HFFc6 (cell line): ENCODE data around the gene ARFGAP1. TPM values are rescaled to one million over a fixed set of nuclear protein-coding genes. Genes with fewer than 3 reads are reported as not detected.

ENCODE experiments used
- DNase-seq: peaks from one replicate; pipeline ENCODE4 v3.0.0-alpha.2; 2018
- H3K27ac Mint-ChIP-seq: 2 replicates; pipeline ENCODE4 v1.8.0; 2020; ENCODE audit warnings: mild to moderate bottlenecking, mixed read lengths
- H3K27me3 Mint-ChIP-seq: 2 replicates; pipeline ENCODE4 v1.8.0; 2021; ENCODE audit warnings: mild to moderate bottlenecking, moderate library complexity, mixed read lengths; ENCODE audit not compliant: insufficient read depth
- H3K36me3 Mint-ChIP-seq: 2 replicates; pipeline ENCODE4 v1.8.0; 2021; ENCODE audit warnings: low read depth, mixed read lengths
- H3K4me1 Mint-ChIP-seq: 2 replicates; pipeline ENCODE4 v1.8.0; 2020; ENCODE audit warnings: low read depth, mixed read lengths
- H3K4me3 Mint-ChIP-seq: 2 replicates; pipeline ENCODE4 v1.8.0; 2020; ENCODE audit warnings: mild to moderate bottlenecking, moderate library complexity, mixed read lengths
- H3K9me3 Mint-ChIP-seq: 2 replicates; pipeline ENCODE4 v1.8.0; 2020; ENCODE audit warnings: mild to moderate bottlenecking, mixed read lengths
- total RNA-seq, 6 experiments: library from RNA; stranded (reverse); fragmentation: NEBNext Ultra II Directional; extraction: Animal tissue kit (Norgen Biotek cat#: 25700); gene quantifications; 2 replicates in 1 of 6; 3 replicates in 5 of 6; pipeline ENCODE4 v1.2.3, GENCODE V29; 2021
- TF ChIP-seq, protein P1 (sequence below): fragments of 200-600 bp; sonication (generic); IDR thresholded peaks from 2 replicates; pipeline ENCODE4 v1.5.0; 2021; ENCODE audit warnings: antibody characterized with exemption, mild to moderate bottlenecking

Gene ARFGAP1
- total RNA-seq, 6 experiments from 2014 or later, result 106 to 123 (median 112) TPM

DNA sequence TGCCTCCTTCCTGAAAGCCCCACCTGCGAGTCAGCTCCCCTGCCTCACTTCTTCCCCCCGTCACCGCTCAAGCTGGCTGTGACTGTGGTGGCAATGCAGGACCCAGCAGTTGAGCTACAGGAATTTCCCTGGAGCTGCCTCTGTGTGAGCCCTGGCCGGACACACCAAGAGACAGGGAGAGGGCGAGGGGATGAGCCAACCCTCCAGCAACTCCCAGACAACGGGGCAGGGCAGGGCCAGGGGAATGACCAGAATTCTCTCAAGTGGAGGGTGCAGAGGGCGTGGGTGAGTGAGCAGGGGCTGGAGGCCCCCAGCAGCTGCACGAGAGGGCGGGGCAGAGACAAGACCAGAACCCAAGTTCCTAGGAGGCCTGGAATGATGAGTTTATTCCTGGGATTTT, 4.9 kb upstream of the ARFGAP1 start:
- no peak for DNase-seq
- H3K4me3 Mint-ChIP-seq, result no peak overlapping the region
- peaks cover 21% of the 10 kb centered on the region for H3K27me3 Mint-ChIP-seq
- TF ChIP-seq, protein P1, sequence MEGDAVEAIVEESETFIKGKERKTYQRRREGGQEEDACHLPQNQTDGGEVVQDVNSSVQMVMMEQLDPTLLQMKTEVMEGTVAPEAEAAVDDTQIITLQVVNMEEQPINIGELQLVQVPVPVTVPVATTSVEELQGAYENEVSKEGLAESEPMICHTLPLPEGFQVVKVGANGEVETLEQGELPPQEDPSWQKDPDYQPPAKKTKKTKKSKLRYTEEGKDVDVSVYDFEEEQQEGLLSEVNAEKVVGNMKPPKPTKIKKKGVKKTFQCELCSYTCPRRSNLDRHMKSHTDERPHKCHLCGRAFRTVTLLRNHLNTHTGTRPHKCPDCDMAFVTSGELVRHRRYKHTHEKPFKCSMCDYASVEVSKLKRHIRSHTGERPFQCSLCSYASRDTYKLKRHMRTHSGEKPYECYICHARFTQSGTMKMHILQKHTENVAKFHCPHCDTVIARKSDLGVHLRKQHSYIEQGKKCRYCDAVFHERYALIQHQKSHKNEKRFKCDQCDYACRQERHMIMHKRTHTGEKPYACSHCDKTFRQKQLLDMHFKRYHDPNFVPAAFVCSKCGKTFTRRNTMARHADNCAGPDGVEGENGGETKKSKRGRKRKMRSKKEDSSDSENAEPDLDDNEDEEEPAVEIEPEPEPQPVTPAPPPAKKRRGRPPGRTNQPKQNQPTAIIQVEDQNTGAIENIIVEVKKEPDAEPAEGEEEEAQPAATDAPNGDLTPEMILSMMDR, result no peak
- no peak overlapping the region for H3K27ac Mint-ChIP-seq
- H3K36me3 Mint-ChIP-seq, result peaks cover 4% of the 10 kb centered on the region
- H3K9me3 Mint-ChIP-seq, result no peaks in the 10 kb centered on the region
- H3K4me1 Mint-ChIP-seq, result peaks cover 19% of the 10 kb centered on the region

DNA sequence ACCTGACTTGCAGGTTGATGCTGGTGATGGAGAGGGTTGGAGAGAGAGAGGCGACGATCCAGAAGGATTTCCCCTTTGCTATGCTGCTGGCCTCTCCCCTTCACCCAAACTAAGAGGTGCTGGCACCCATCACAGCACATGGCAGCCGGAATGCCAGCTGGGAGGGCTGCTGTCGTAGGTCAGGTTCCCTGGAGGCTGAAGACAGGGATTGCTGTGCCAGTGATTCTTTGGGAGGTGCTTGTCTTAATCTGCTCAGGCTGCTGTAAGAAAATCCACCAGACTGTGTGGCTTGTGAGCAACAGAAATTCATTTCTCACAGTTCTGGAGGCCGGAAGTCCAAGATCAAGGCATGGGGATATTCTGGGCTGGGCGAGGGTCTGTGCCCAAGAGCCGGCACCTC, 4.4 kb upstream of the ARFGAP1 start:
- Mint-ChIP-seq H3K4me3 (no peak overlapping the region), H3K9me3 (no peaks in the 10 kb centered on the region), H3K27ac (no peak overlapping the region), H3K36me3 (peaks cover 5% of the 10 kb centered on the region), H3K27me3 (peaks cover 19% of the 10 kb centered on the region), H3K4me1 (peaks cover 19% of the 10 kb centered on the region)
- no peak for DNase-seq
- TF ChIP-seq, protein P1, result no peak

DNA sequence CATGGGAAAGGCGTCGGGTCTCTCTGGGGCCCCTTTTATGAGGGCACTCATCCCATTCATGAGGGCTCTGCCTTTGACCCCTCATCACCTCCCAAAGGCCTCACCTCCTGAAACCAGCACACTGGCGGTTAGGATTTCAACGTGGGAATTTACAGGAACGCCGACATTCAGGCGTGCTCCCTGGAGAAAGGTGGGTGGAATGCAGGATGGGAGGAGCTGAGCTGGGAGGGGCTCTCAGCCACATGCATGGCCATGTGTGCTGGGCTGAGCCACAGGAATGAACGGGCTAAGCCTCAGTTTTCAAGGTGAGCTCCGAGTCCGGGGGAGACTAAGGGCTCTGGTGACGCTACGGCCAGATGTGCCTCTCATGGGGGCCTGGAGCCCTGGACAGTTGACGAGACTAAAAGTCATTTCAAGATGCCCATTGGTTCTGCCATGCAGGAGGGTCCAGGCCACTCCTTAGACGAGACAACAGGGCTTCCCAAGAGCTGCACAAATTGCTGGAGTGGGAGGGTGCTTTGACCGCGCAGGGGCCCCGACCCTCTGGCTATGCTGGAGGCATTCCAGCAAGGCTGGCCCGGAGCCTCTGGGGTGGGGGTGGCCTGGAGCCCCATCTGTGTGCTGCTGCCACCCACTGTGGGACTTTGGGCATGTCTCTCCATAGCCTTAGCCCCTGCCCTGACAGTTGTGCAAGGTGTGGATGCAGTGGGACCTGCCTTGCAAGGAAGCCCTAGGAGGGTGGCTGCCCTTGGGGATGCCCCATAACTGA, 3.8 kb upstream of the ARFGAP1 start:
- no peak overlapping the region for H3K27ac Mint-ChIP-seq
- H3K4me1 Mint-ChIP-seq, result peaks cover 22% of the 10 kb centered on the region
- H3K36me3 Mint-ChIP-seq, result peaks cover 11% of the 10 kb centered on the region
- no peak for DNase-seq
- H3K27me3 Mint-ChIP-seq, result peaks cover 17% of the 10 kb centered on the region
- H3K9me3 Mint-ChIP-seq, result no peaks in the 10 kb centered on the region
- TF ChIP-seq, protein P1, result no peak
- no peak overlapping the region for H3K4me3 Mint-ChIP-seq

GRCh38 chr20:63269724-63270123, 2.9 kb upstream of the ARFGAP1 start:
- TF ChIP-seq, protein P1, result no peak
- peaks cover 8% of the 10 kb centered on the region for H3K27me3 Mint-ChIP-seq
- no peak overlapping the region for H3K27ac Mint-ChIP-seq
- H3K4me3 Mint-ChIP-seq, result no peak overlapping the region
- H3K9me3 Mint-ChIP-seq, result no peaks in the 10 kb centered on the region
- peaks cover 11% of the 10 kb centered on the region for H3K36me3 Mint-ChIP-seq
- no peak for DNase-seq
- H3K4me1 Mint-ChIP-seq, result peaks cover 26% of the 10 kb centered on the region

- Mint-ChIP-seq H3K4me1 (peaks cover 34% of the 10 kb centered on the region), H3K27me3 (peaks cover 3% of the 10 kb centered on the region), H3K27ac (no peak overlapping the region), H3K4me3 (no peak overlapping the region), H3K9me3 (no peaks in the 10 kb centered on the region), H3K36me3 (peaks cover 11% of the 10 kb centered on the region)
- no peak for DNase-seq
- TF ChIP-seq, protein P1, result no peak
Observed at GRCh38 chr20:63270606-63271325, 1.8 kb upstream of the ARFGAP1 start.
